Measurements from ENCODE around the gene PPWD1.
"Not testable (repeated sequence)": the region's sequence is repeated elsewhere in the genome, so short reads cannot be mapped to it uniquely, and the experiment has no call there.

The PPWD1 gene

GRCh38 chr5:65620021-65620420 is 56.9 kb downstream of the PPWD1 start:
- Histone ChIP-seq H3K4me1 (ENCODE audit: control insufficient read depth, insufficient read depth, low read length, poor library complexity, severe bottlenecking) (peaks cover 6% of the 10 kb centered on the region), H3K27ac (ENCODE audit: insufficient read depth, low read length, poor library complexity, severe bottlenecking) (no peak overlapping the region), H3K36me3 (ENCODE audit: control insufficient read depth, insufficient read depth, low read length) (peaks cover 20% of the 10 kb centered on the region), H3K4me3 (ENCODE audit: insufficient read depth, low read depth, low read length, poor library complexity, severe bottlenecking) (no peak overlapping the region), H3K9me3 (ENCODE audit: control insufficient read depth, low read length) (no peaks in the 10 kb centered on the region), H3K27me3 (replicated peaks; ENCODE audit: control insufficient read depth, insufficient read depth, low read length, poor library complexity, severe bottlenecking) (no peaks in the 10 kb centered on the region)
- no peak for DNase-seq

GRCh38 chr5:65621961-65622360 is 58.9 kb downstream of the PPWD1 start:
- H3K27me3 ChIP-seq (replicated peaks; ENCODE audit: control insufficient read depth, insufficient read depth, low read length, poor library complexity, severe bottlenecking); H3K36me3 ChIP-seq (ENCODE audit: control insufficient read depth, insufficient read depth, low read length); H3K9me3 ChIP-seq (ENCODE audit: control insufficient read depth, low read length); DNase-seq; H3K27ac ChIP-seq (ENCODE audit: insufficient read depth, low read length, poor library complexity, severe bottlenecking); H3K4me3 ChIP-seq (ENCODE audit: insufficient read depth, low read depth, low read length, poor library complexity, severe bottlenecking); H3K4me1 ChIP-seq (ENCODE audit: control insufficient read depth, insufficient read depth, low read length, poor library complexity, severe bottlenecking): not testable (repeated sequence)

GRCh38 chr5:65623482-65623881 is 60.4 kb downstream of the PPWD1 start:
- Histone ChIP-seq H3K27ac (ENCODE audit: insufficient read depth, low read length, poor library complexity, severe bottlenecking) (peak overlapping the region; percentile 90), H3K9me3 (ENCODE audit: control insufficient read depth, low read length) (no peaks in the 10 kb centered on the region), H3K4me1 (ENCODE audit: control insufficient read depth, insufficient read depth, low read length, poor library complexity, severe bottlenecking) (peaks cover 9% of the 10 kb centered on the region), H3K4me3 (ENCODE audit: insufficient read depth, low read depth, low read length, poor library complexity, severe bottlenecking) (peak overlapping the region; percentile 74), H3K27me3 (replicated peaks; ENCODE audit: control insufficient read depth, insufficient read depth, low read length, poor library complexity, severe bottlenecking) (no peaks in the 10 kb centered on the region), H3K36me3 (ENCODE audit: control insufficient read depth, insufficient read depth, low read length) (no peaks in the 10 kb centered on the region)
- no peak for DNase-seq

- peak; percentile 82 to 89 (median 88) for DNase-seq
- H3K4me3 ChIP-seq (ENCODE audit: insufficient read depth, low read depth, low read length, poor library complexity, severe bottlenecking) = peak within 1 kb of the TSS; percentile 74
- H3K27ac ChIP-seq (ENCODE audit: insufficient read depth, low read length, poor library complexity, severe bottlenecking) = peak within 1 kb of the TSS; percentile 90
- H3K4me1 ChIP-seq (ENCODE audit: control insufficient read depth, insufficient read depth, low read length, poor library complexity, severe bottlenecking) = peaks cover 9% of the 10 kb centered on the region
- H3K27me3 ChIP-seq (replicated peaks; ENCODE audit: control insufficient read depth, insufficient read depth, low read length, poor library complexity, severe bottlenecking) = no peaks in the 10 kb centered on the region
- no peaks in the 10 kb centered on the region for H3K9me3 ChIP-seq (ENCODE audit: control insufficient read depth, low read length)
- H3K36me3 ChIP-seq (ENCODE audit: control insufficient read depth, insufficient read depth, low read length) = no peaks in the 10 kb centered on the region
These were observed 61.0 kb downstream of the PPWD1 start, which contains the start of gene TRIM23 for GRCh38 chr5:65624025-65624570. TRIM23 (minus strand) TSS chr5:65624333; CDS start chr5:65624274, 59 bp downstream.

- Histone ChIP-seq H3K4me1 (ENCODE audit: control insufficient read depth, insufficient read depth, low read length, poor library complexity, severe bottlenecking) (peaks cover 9% of the 10 kb centered on the region), H3K27ac (ENCODE audit: insufficient read depth, low read length, poor library complexity, severe bottlenecking) (peak within 1 kb of the TSS; percentile 90), H3K27me3 (replicated peaks; ENCODE audit: control insufficient read depth, insufficient read depth, low read length, poor library complexity, severe bottlenecking) (no peaks in the 10 kb centered on the region), H3K9me3 (ENCODE audit: control insufficient read depth, low read length) (no peaks in the 10 kb centered on the region), H3K4me3 (ENCODE audit: insufficient read depth, low read depth, low read length, poor library complexity, severe bottlenecking) (peak within 1 kb of the TSS; percentile 74), H3K36me3 (ENCODE audit: control insufficient read depth, insufficient read depth, low read length) (peaks cover 2% of the 10 kb centered on the region)
- peak; percentile 78 to 85 (median 83) for DNase-seq
These were observed 61.8 kb downstream of the PPWD1 start, which contains the start of the genes SHLD3 and TRAPPC13 for GRCh38 chr5:65624571-65625555. SHLD3 (plus strand) TSS chr5:65625027; CDS start chr5:65629588, 4,561 bp downstream. TRAPPC13 (plus strand) TSS chr5:65625027; CDS start chr5:65625061, 34 bp downstream.

GRCh38 chr5:65625743-65626142 is 62.6 kb downstream of the PPWD1 start:
- H3K4me1 ChIP-seq (ENCODE audit: control insufficient read depth, insufficient read depth, low read length, poor library complexity, severe bottlenecking) = peaks cover 9% of the 10 kb centered on the region
- peak overlapping the region; percentile 74 for H3K4me3 ChIP-seq (ENCODE audit: insufficient read depth, low read depth, low read length, poor library complexity, severe bottlenecking)
- no peaks in the 10 kb centered on the region for H3K9me3 ChIP-seq (ENCODE audit: control insufficient read depth, low read length)
- H3K27me3 ChIP-seq (replicated peaks; ENCODE audit: control insufficient read depth, insufficient read depth, low read length, poor library complexity, severe bottlenecking) = no peaks in the 10 kb centered on the region
- H3K27ac ChIP-seq (ENCODE audit: insufficient read depth, low read length, poor library complexity, severe bottlenecking) = peak overlapping the region; percentile 90
- H3K36me3 ChIP-seq (ENCODE audit: control insufficient read depth, insufficient read depth, low read length) = peaks cover 4% of the 10 kb centered on the region
- DNase-seq = no peak

GRCh38 chr5:65630981-65631380 is 67.9 kb downstream of the PPWD1 start:
- DNase-seq = no peak

More at GRCh38 chr5:65630981-65631380, 67.9 kb downstream of the PPWD1 start:
- Histone ChIP-seq H3K4me3 (ENCODE audit: insufficient read depth, low read depth, low read length, poor library complexity, severe bottlenecking) (no peak overlapping the region), H3K36me3 (ENCODE audit: control insufficient read depth, insufficient read depth, low read length) (peaks cover 11% of the 10 kb centered on the region), H3K9me3 (ENCODE audit: control insufficient read depth, low read length) (no peaks in the 10 kb centered on the region), H3K27ac (ENCODE audit: insufficient read depth, low read length, poor library complexity, severe bottlenecking) (no peak overlapping the region), H3K4me1 (ENCODE audit: control insufficient read depth, insufficient read depth, low read length, poor library complexity, severe bottlenecking) (peaks cover 2% of the 10 kb centered on the region), H3K27me3 (replicated peaks; ENCODE audit: control insufficient read depth, insufficient read depth, low read length, poor library complexity, severe bottlenecking) (no peaks in the 10 kb centered on the region)

All from effector memory CD4-positive, alpha-beta T cell (primary cell).